ENCODE measurements around the gene EPN2.

EPN2 gene

GRCh38 chr17:19301973-19302372 lies 64.8 kb downstream of the EPN2 start:
- DNase-seq (ENCODE audit: low read depth) = no peak
- no peak overlapping the region for H3K4me3 ChIP-seq (ENCODE audit: low read depth, low read length)
- TF ChIP-seq CTCF (IDR thresholded peaks at IDR 0.05; ENCODE audit: low read depth, low read length, missing control alignments) = no peak

GRCh38 chr17:19302791-19303331 lies 65.7 kb downstream of the EPN2 start:
- H3K4me3 ChIP-seq (ENCODE audit: low read depth, low read length) = no peak overlapping the region
- DNase-seq (ENCODE audit: low read depth) = no peak
- TF ChIP-seq CTCF (IDR thresholded peaks at IDR 0.05; ENCODE audit: low read depth, low read length, missing control alignments) = no peak

GRCh38 chr17:19303367-19303776 lies 66.2 kb downstream of the EPN2 start:
- no peak for DNase-seq (ENCODE audit: low read depth)
- no peak overlapping the region for H3K4me3 ChIP-seq (ENCODE audit: low read depth, low read length)
- no peak for TF ChIP-seq CTCF (IDR thresholded peaks at IDR 0.05; ENCODE audit: low read depth, low read length, missing control alignments)

GRCh38 chr17:19304209-19304608 lies 67.0 kb downstream of the EPN2 start:
- no peak overlapping the region for H3K4me3 ChIP-seq (ENCODE audit: low read depth, low read length)
- no peak for TF ChIP-seq CTCF (IDR thresholded peaks at IDR 0.05; ENCODE audit: low read depth, low read length, missing control alignments)
- DNase-seq (ENCODE audit: low read depth) = no peak

- no peak for TF ChIP-seq CTCF (IDR thresholded peaks at IDR 0.05; ENCODE audit: low read depth, low read length, missing control alignments)
- H3K4me3 ChIP-seq (ENCODE audit: low read depth, low read length) = no peak overlapping the region
- DNase-seq (ENCODE audit: low read depth) = no peak
These were observed 67.6 kb downstream of the EPN2 start for GRCh38 chr17:19304751-19305150.

GRCh38 chr17:19305256-19305655 lies 68.1 kb downstream of the EPN2 start:
- DNase-seq (ENCODE audit: low read depth) = no peak
- H3K4me3 ChIP-seq (ENCODE audit: low read depth, low read length) = no peak overlapping the region
- TF ChIP-seq CTCF (IDR thresholded peaks at IDR 0.05; ENCODE audit: low read depth, low read length, missing control alignments) = no peak

- H3K4me3 ChIP-seq (ENCODE audit: low read depth, low read length) = no peak overlapping the region
- DNase-seq (ENCODE audit: low read depth) = no peak
- no peak for TF ChIP-seq CTCF (IDR thresholded peaks at IDR 0.05; ENCODE audit: low read depth, low read length, missing control alignments)
These were observed 68.6 kb downstream of the EPN2 start for GRCh38 chr17:19305761-19306159.

Measured in GM12864 (cell line).